GM19397 (cell line): ENCODE data around the gene OR4D2.

Experiments
- ATAC-seq: cut with Tn5 transposase; IDR thresholded peaks from one replicate; pipeline ENCODE4 v1.9.1; 2021; ENCODE audit warnings: mild to moderate bottlenecking, moderate library complexity; ENCODE audit not compliant: unreplicated experiment

The OR4D2 gene

GRCh38 chr17:58172369-58173071 lies 5.7 kb downstream of the OR4D2 start:
- ATAC-seq = no peak

DNA sequence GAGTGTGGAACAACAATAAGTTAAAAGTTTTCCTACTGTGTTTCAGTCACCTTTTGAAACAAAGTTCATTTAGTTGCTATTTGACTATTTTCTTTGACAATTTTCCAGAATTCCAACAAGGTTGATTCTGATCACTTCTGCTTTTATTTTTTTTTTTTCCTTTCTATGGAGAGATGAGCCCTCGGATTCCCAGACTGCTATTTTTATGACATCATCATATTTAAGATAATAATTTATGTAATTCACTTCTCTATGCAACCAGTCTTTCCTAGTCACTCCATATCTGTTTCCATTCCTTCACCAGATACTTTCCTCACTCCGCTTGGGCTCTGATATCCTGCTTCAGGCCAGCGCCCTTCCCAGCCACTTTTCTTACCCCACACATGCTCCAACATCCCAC lies 8.1 kb downstream of the OR4D2 start:
- ATAC-seq = no peak

- no peak for ATAC-seq
These were observed 9.4 kb downstream of the OR4D2 start for GRCh38 chr17:58176200-58176599.

- no peak for ATAC-seq
These were observed 15.0 kb downstream of the OR4D2 start for GRCh38 chr17:58181796-58182195.

- ATAC-seq = no peak
These were observed 16.7 kb downstream of the OR4D2 start for GRCh38 chr17:58183514-58183913.

GRCh38 chr17:58184308-58184985 lies 17.7 kb downstream of the OR4D2 start:
- ATAC-seq = no peak

DNA sequence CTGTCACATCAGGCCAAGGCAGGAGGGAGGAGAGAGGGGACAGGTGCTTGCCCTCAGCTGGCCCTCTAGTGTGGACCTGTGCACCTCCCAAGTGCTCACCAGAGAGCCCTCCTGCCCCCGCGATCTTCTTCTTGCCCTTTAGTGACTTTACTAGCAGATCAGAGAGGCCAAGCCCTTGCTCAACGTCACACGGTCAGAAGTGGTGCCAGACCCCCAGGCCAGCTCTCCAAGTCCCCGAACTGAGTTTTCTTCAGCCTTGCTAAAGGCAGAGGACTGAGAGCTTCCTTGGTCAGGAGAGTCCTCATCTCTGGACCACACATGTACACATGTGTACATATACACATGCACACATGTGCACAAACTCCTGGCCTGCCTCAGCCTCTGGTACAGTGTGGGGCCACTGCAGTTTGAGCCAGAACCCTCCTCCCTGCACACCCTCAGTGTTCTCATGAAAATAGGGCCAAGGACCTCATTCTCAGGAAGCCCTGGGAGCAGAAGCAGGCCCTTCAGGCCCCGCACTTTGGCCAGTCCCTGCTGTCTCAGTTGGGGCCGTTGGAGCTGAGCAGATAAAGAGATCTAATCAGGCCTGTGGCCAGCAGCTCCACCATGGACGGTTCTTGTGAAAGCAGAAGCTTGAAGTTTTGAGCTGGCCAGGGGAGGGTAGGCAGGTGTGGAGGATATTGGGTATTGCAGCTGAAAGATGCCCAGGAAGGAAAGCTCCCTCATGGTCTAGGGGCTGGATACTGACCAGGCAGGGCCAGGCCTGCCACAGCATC lies 18.4 kb downstream of the OR4D2 start:
- no peak for ATAC-seq

GRCh38 chr17:58186591-58186990 lies 19.8 kb downstream of the OR4D2 start:
- ATAC-seq = no peak

DNA sequence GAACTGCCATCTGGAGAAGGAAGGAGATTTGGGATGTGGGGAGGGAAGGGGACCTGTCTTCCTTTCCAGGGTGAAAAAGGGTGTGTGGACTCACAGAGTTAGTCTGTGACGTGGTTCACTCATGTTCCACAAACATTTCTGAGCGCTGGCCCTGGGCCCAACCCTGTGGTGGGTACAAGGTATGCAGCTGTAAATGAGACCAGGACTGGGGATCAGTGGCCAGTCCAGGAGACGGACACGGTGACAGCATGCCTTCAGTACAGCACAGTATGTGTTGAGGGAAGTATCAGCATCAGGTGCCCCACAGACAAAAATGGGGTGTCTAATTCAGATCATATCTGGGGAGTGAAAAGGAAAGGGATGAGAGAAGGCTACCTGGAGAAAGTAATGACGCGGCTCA lies 20.3 kb downstream of the OR4D2 start:
- no peak for ATAC-seq

GRCh38 chr17:58187675-58188074 lies 20.9 kb downstream of the OR4D2 start:
- no peak for ATAC-seq

DNA sequence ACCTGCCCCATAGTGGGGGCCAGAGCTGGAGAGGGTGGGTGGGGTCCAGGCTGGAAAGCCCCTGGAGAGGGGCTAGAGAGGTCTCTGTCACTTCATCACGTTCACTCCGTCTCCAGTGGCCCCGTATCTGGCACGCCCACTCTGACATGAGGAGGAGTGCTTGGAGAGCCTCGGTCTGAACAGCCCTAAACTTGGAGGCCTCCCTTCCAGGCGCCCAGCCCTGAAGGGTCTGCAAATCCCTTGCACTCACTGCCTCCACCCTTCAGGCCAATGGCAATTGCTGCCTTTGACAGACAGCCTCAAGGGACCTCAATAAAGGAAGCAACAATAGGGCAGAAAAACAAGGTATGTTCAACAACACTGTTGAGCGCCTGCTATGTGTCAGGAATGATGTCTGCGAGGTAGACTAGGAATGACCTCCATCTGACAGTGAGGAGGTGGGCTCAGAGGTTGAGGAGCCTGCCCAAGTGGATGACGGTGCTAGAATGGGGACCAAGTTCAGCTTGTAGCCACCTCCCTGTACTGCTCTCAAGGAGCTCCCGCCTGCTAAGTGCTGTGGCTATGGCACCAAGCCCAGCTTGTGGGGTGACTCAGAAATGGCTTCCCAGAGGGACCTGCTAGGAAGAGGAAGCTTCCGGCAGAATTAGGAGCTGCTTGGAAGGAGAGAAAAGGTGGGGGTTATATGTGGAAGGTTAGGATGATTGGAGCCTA lies 22.8 kb downstream of the OR4D2 start:
- no peak for ATAC-seq

- ATAC-seq = no peak
These were observed 24.6 kb downstream of the OR4D2 start for GRCh38 chr17:58191241-58191896.

DNA sequence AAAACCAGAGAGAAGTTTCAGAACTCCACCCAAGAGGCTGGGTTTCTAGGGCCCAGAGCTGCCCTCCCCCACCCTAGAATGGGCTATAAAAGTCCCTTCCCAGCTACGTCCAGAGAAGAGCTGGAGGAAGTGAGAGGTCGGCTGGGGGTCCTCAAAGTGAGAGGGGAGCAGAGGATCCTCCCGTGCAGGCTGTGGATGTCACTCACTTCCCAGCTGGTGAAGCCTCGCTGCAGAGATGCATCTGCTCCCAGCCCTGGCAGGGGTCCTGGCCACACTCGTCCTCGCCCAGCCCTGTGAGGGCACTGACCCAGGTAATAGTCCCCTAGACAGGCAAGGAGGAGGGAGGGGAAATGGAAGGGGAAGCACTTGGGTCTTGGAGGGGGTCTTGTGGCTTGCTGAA lies 25.8 kb downstream of the OR4D2 start, which contains the start of gene EPX:
Gene EPX (plus strand): TSS at position 115 of the 400 bp plus-strand sequence. CDS start 121 bp downstream, at position 236.
- ATAC-seq = no peak

DNA sequence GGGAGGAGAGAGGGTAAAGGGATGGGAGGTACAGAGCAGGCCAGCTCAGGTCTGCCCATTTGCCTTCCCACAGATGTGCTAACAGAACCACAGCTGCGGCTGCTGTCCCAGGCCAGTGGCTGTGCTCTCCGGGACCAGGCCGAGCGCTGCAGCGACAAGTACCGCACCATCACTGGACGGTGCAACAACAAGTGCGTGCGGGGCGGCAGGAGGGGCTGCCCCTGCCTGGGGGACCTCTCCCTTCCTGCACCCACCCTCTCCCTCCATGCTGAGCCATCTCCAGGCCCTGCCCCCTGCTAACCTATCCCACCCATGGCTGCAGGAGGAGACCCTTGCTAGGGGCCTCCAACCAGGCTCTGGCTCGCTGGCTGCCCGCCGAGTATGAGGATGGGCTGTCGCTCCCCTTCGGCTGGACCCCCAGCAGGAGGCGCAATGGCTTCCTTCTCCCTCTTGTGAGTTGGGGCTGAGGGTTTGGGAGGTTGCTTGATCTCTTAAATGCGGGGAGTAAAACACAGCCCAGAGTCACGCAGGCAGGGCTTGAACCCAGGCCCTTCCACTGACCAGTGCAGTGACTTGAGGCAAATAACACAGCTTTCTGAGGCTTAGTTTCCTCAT lies 27.0 kb downstream of the OR4D2 start:
- no peak for ATAC-seq

- no peak for ATAC-seq
These were observed 28.8 kb downstream of the OR4D2 start for GRCh38 chr17:58195518-58196123.

- ATAC-seq = no peak
These were observed 29.8 kb downstream of the OR4D2 start for GRCh38 chr17:58196610-58197009.

- peak; percentile 53 for ATAC-seq
These were observed 33.3 kb downstream of the OR4D2 start for GRCh38 chr17:58200024-58200633.

GRCh38 chr17:58202859-58203258 lies 36.1 kb downstream of the OR4D2 start:
- no peak for ATAC-seq

- ATAC-seq = no peak
These were observed 38.0 kb downstream of the OR4D2 start for GRCh38 chr17:58204796-58205195.
